Measurements from ENCODE around the gene ANKRD40.
"Not testable (repeated sequence)": the region's sequence is repeated elsewhere in the genome, so short reads cannot be mapped to it uniquely, and the experiment has no call there.

The ANKRD40 gene

GRCh38 chr17:50710025-50710424 is 2.3 kb upstream of the ANKRD40 start:
- no peak for DNase-seq

GRCh38 chr17:50709053-50709452 is 1.3 kb upstream of the ANKRD40 start:
- not testable (repeated sequence) for DNase-seq

GRCh38 chr17:50708050-50709000 is 611 bp upstream of the ANKRD40 start:
- peak; percentile 70 for DNase-seq

GRCh38 chr17:50703162-50703561 is 4.6 kb downstream of the ANKRD40 start:
- no peak for DNase-seq

GRCh38 chr17:50699410-50699809 is 8.3 kb downstream of the ANKRD40 start:
- DNase-seq = no peak

- no peak for DNase-seq
Measured at GRCh38 chr17:50697663-50698272, 9.9 kb downstream of the ANKRD40 start.

GRCh38 chr17:50697062-50697461 is 10.7 kb downstream of the ANKRD40 start:
- no peak for DNase-seq

GRCh38 chr17:50696365-50696879 is 11.3 kb downstream of the ANKRD40 start:
- DNase-seq = no peak

- DNase-seq = no peak
Measured at GRCh38 chr17:50693036-50693682, 14.6 kb downstream of the ANKRD40 start.

- DNase-seq = no peak
Measured at GRCh38 chr17:50692448-50693035, 15.2 kb downstream of the ANKRD40 start.

- DNase-seq = no peak
Measured at GRCh38 chr17:50691550-50692447, 15.9 kb downstream of the ANKRD40 start.

- no peak for DNase-seq
Measured at GRCh38 chr17:50690887-50691549, 16.7 kb downstream of the ANKRD40 start.

- no peak for DNase-seq
Measured at GRCh38 chr17:50689956-50690886, 17.5 kb downstream of the ANKRD40 start.

GRCh38 chr17:50689251-50689650 is 18.5 kb downstream of the ANKRD40 start:
- DNase-seq = no peak

- no peak for DNase-seq
Measured at GRCh38 chr17:50688245-50688644, 19.5 kb downstream of the ANKRD40 start.

GRCh38 chr17:50687200-50688066 is 20.3 kb downstream of the ANKRD40 start:
- no peak for DNase-seq

- no peak for DNase-seq
Measured at GRCh38 chr17:50686494-50687199, 21.1 kb downstream of the ANKRD40 start.

- DNase-seq = no peak
Measured at GRCh38 chr17:50685691-50686493, 21.8 kb downstream of the ANKRD40 start.

Data from SHP77 treated with DMSO at 0.1 percent for 48 hours (cell line).